SK-N-SH (cell line): ENCODE data around the gene NBEA. TPM values are rescaled to one million over a fixed set of nuclear protein-coding genes. Genes with fewer than 3 reads are reported as not detected.

ENCODE experiments used
- CTCF ChIA-PET: fragments of 300-600, 350-600 bp; formaldehyde crosslinking; extraction: SDS; loops from one replicate; lab custom pipeline; 2021; lab: Yijun Ruan, JAX
- POLR2A ChIA-PET: fragments of 350-600 bp; sonication (Branson Sonifier 250); formaldehyde crosslinking; extraction: SDS; loops from one replicate; lab custom pipeline; 2020; ENCODE audit warnings: antibody characterized with exemption, inconsistent platforms; lab: Yijun Ruan, JAX
- DNase-seq: peaks from one replicate; pipeline ENCODE4 v3.0.0; 2012
- H2AFZ ChIP-seq: fragments of 200-600 bp; sonication (generic); 2 replicates; pipeline ENCODE4 v1.8.1; 2016; ENCODE audit warnings: antibody characterized with exemption, mild to moderate bottlenecking, low read depth
- H3F3A ChIP-seq: fragments of 200-600 bp; sonication (generic); replicated peaks from 2 replicates; pipeline ENCODE3; 2016; ENCODE audit warnings: antibody characterized with exemption, mild to moderate bottlenecking; ENCODE audit not compliant: insufficient read depth
- H3K27ac ChIP-seq, 2 experiments: fragments of 200-500 bp in 1 of 2; fragments of 200-600 bp in 1 of 2; sonication (Bioruptor generic) in 1 of 2; sonication (generic), shearing (Covaris generic) in 1 of 2; 2 replicates each; pipeline versions ENCODE4 v1.5.1 to v1.6.1; 2014 to 2016; ENCODE audit warnings: low read depth in 2 of 2, inconsistent platforms in 1 of 2, low read length in 1 of 2, mild to moderate bottlenecking in 1 of 2, mixed read lengths in 1 of 2
- H3K27me3 ChIP-seq: fragments of 200-600 bp; sonication (generic), shearing (Covaris generic); 2 replicates; pipeline ENCODE4 v1.6.1; 2016; ENCODE audit warnings: mixed run types; ENCODE audit not compliant: insufficient read depth
- H3K36me3 ChIP-seq, 2 experiments: fragments of 200-500 bp in 1 of 2; fragments of 200-600 bp in 1 of 2; sonication (Bioruptor generic) in 1 of 2; sonication (generic) in 1 of 2; replicated peaks in 1 of 2; 2 replicates each; pipeline versions ENCODE3 to v1.5.1; 2014 to 2016; ENCODE audit warnings: low read length in 1 of 2, mild to moderate bottlenecking in 1 of 2; ENCODE audit not compliant: insufficient read depth in 2 of 2, control insufficient read depth in 1 of 2
- H3K4me1 ChIP-seq, 2 experiments: fragments of 200-500 bp in 1 of 2; fragments of 200-600 bp in 1 of 2; sonication (Bioruptor generic) in 1 of 2; sonication (generic), shearing (Covaris generic) in 1 of 2; 2 replicates each; pipeline versions ENCODE4 v1.5.1 to v1.6.1; 2014 to 2016; ENCODE audit warnings: low read depth in 1 of 2, low read length in 1 of 2, mixed run types in 1 of 2; ENCODE audit not compliant: insufficient read depth in 2 of 2, control insufficient read depth in 1 of 2
- H3K4me2 ChIP-seq: fragments of 200-600 bp; sonication (generic), shearing (Covaris generic); 2 replicates; pipeline ENCODE4 v1.6.1; 2017; ENCODE audit warnings: mixed run types
- H3K4me3 ChIP-seq, 2 experiments: fragments of 200-500 bp in 1 of 2; fragments of 200-600 bp in 1 of 2; sonication (Bioruptor generic) in 1 of 2; sonication (generic), shearing (Covaris generic) in 1 of 2; 2 replicates each; pipeline versions ENCODE4 v1.5.1 to v1.8.1; 2014 to 2016; ENCODE audit warnings: low read depth in 2 of 2, inconsistent platforms in 1 of 2, low read length in 1 of 2, mild to moderate bottlenecking in 1 of 2, mixed read lengths in 1 of 2, moderate library complexity in 1 of 2
- H3K79me2 ChIP-seq: fragments of 200-600 bp; sonication (generic); 2 replicates; pipeline ENCODE4 v1.8.1; 2017; ENCODE audit warnings: mild to moderate bottlenecking; ENCODE audit not compliant: insufficient read depth
- H3K9ac ChIP-seq: fragments of 200-600 bp; sonication (generic); 2 replicates; pipeline ENCODE4 v1.6.1; 2017; ENCODE audit warnings: mixed run types
- H3K9me2 ChIP-seq: fragments of 200-600 bp; sonication (generic); 2 replicates; pipeline ENCODE4 v1.6.1; 2017; ENCODE audit warnings: mixed run types
- H3K9me3 ChIP-seq: fragments of 200-600 bp; sonication (generic); 2 replicates; pipeline ENCODE4 v1.6.1; 2017; ENCODE audit warnings: mixed run types, mild to moderate bottlenecking, moderate library complexity
- H4K20me1 ChIP-seq: fragments of 200-600 bp; sonication (generic); 2 replicates; pipeline ENCODE4 v1.6.1; 2017; ENCODE audit warnings: mild to moderate bottlenecking, mixed run types; ENCODE audit not compliant: insufficient read depth
- CHD2 ChIP-seq: fragments of 150-350 bp; IDR thresholded peaks from 2 replicates; pipeline ENCODE4 v1.6.1; 2018; ENCODE audit warnings: low read length; ENCODE audit not compliant: partially characterized antibody
- EZH2phosphoT487 ChIP-seq: fragments of 200-600 bp; sonication (generic); IDR thresholded peaks from 2 replicates; pipeline ENCODE4 v1.6.1; 2017; ENCODE audit warnings: low read depth, mixed run types, mild to moderate bottlenecking, antibody characterized with exemption, moderate library complexity, borderline replicate concordance
- GATA2 ChIP-seq: sonication (generic); formaldehyde crosslinking; IDR thresholded peaks from 2 replicates; pipeline ENCODE4 v1.5.0; 2020; ENCODE audit warnings: mild to moderate bottlenecking, missing genetic modification reagents
- MAX ChIP-seq: IDR thresholded peaks from 2 replicates; pipeline ENCODE4 v1.4.0; 2012; ENCODE audit warnings: low read depth
- MEF2A ChIP-seq: IDR thresholded peaks from 2 replicates; pipeline ENCODE4 v1.4.0; 2012; ENCODE audit warnings: low read depth, borderline replicate concordance
- NRF1 ChIP-seq: IDR thresholded peaks from 2 replicates; pipeline ENCODE4 v1.6.1; 2012; ENCODE audit warnings: low read depth, mild to moderate bottlenecking, low read length
- PBX3 ChIP-seq: IDR thresholded peaks from 2 replicates; pipeline ENCODE4; 2012
- REST ChIP-seq: IDR thresholded peaks from 2 replicates; pipeline ENCODE4 v1.6.1; 2012; ENCODE audit warnings: mild to moderate bottlenecking, low read depth, low read length, moderate library complexity
- RXRA ChIP-seq: IDR thresholded peaks from 2 replicates; pipeline ENCODE4 v1.4.0; 2012; ENCODE audit warnings: low read depth, mild to moderate bottlenecking, borderline replicate concordance
- SMC3 ChIP-seq: IDR thresholded peaks from 2 replicates; pipeline ENCODE4 v1.6.1; 2012; ENCODE audit warnings: low read depth, low read length, improper control_type of control experiment
- TAF1 ChIP-seq: IDR thresholded peaks from 2 replicates; pipeline ENCODE4 v1.6.1; 2012; ENCODE audit warnings: low read depth, mild to moderate bottlenecking, low read length, moderate library complexity, borderline replicate concordance
- TEAD4 ChIP-seq: IDR thresholded peaks from 2 replicates; pipeline ENCODE4 v1.4.0; 2012; ENCODE audit warnings: mild to moderate bottlenecking, borderline replicate concordance; ENCODE audit not compliant: insufficient read depth
- USF1 ChIP-seq: IDR thresholded peaks from 2 replicates; pipeline ENCODE4 v1.4.0; 2012; ENCODE audit warnings: low read depth, borderline replicate concordance
- USF2 ChIP-seq: fragments of 150-350 bp; IDR thresholded peaks from 2 replicates; pipeline ENCODE4 v1.6.1; 2017; ENCODE audit warnings: antibody characterized with exemption, low read length, low read depth, borderline replicate concordance
- ZBTB33 ChIP-seq: IDR thresholded peaks from 2 replicates; pipeline ENCODE4 v1.4.0; 2012; ENCODE audit warnings: low read depth, borderline replicate concordance
- WGBS: methylation state at CpG from one replicate; pipeline ENCODE4 v1.1.6; 2017; ENCODE audit warnings: low lambda C conversion rate; 5-methylcytosine and 5-hydroxymethylcytosine counted together
- polyA plus RNA-seq, 3 experiments: library from polyadenylated mRNA; depleted of rRNA; stranded (reverse); fragments of >200 nt; gene quantifications; 2 replicates each; pipeline ENCODE4 v1.2.3, GENCODE V29; 2012

Gene NBEA
- polyA plus RNA-seq, 1 of the 3 experiments (the other 2 are of a cell fraction) = 12.3 TPM

DNA sequence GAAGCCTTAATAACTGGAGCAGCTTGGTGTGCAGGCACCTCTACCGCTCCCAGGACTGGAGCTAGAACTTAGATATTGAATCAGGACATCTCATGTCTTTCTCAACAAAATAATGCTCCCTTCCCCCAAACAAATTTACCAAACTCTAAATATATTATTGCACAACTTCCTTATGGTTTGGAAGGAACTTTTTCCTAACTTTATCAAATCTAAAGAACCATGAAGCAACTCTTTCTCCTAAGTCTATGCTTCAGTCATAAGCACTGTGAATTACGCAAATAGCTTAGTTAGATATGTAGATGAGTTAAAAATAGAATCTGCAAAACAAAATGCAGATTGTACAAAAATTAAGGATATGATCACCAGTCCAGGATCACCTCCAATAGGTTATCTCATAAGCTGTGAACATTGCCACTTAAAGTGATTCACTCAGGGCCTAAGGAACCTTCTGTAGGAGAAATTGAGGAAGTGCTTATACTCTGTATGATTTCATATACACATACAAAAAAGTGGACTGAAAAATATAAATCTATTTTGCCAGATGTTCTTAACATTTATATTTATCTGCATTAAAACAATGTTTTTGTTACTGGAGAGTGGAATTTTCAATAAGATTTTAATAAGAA, 554.8 kb downstream of the NBEA start:
- H3K27ac ChIP-seq = no peak overlapping the region
- ChIA-PET POLR2A (interaction anchor here (0.6 kb wide), 1 partner anchor 376 kb away, joined by 3 read pairs; no protein-coding TSS in a partner anchor), CTCF (no interaction called here)
- no peak overlapping the region for H2AFZ ChIP-seq
- H4K20me1 ChIP-seq = no peaks in the 10 kb centered on the region
- H3K4me1 ChIP-seq = peaks cover 5 to 24% of the 10 kb centered on the region in 2 experiments; a peak in 3 of 4 replicates
- no peaks in the 10 kb centered on the region for H3K27me3 ChIP-seq
- H3K79me2 ChIP-seq = peaks cover 3% of the 10 kb centered on the region
- no peak for DNase-seq
- WGBS = 98% methylated on average over 2 of the region's 2 CpGs
- H3K4me2 ChIP-seq = no peak overlapping the region
- no peaks in the 10 kb centered on the region for H3K9me3 ChIP-seq
- H3K36me3 ChIP-seq = peaks cover 0 to 4% of the 10 kb centered on the region in 2 experiments
- H3K4me3 ChIP-seq = no peak overlapping the region
- TF ChIP-seq USF2 (no peak), SMC3 (no peak)
- H3K9me2 ChIP-seq = no peaks in the 10 kb centered on the region
- no peaks in the 10 kb centered on the region for H3F3A ChIP-seq
- no peak overlapping the region for H3K9ac ChIP-seq

GRCh38 chr13:35498231-35498630, 556.2 kb downstream of the NBEA start:
- Histone ChIP-seq H3K4me2 (no peak overlapping the region), H3K79me2 (peaks cover 3% of the 10 kb centered on the region), H3K9ac (no peak overlapping the region), H3K27me3 (no peaks in the 10 kb centered on the region), H2AFZ (no peak overlapping the region), H3K9me3 (no peaks in the 10 kb centered on the region), H4K20me1 (no peaks in the 10 kb centered on the region), H3K4me3 (no peak overlapping the region), H3K4me1 (peaks cover 9 to 33% of the 10 kb centered on the region in 2 experiments; a peak in 3 of 4 replicates), H3F3A (no peaks in the 10 kb centered on the region), H3K9me2 (no peaks in the 10 kb centered on the region), H3K36me3 (no peaks in the 10 kb centered on the region), H3K27ac (no peak overlapping the region)
- ChIA-PET CTCF (interaction anchor here (0.6 to 0.9 kb wide), 3 partner anchors 11 to 22 kb away, joined by 4 read pairs; partner anchors contain the start of gene MAB21L1), POLR2A (no interaction called here)
- no peak for DNase-seq
- TF ChIP-seq MEF2A (no peak), NRF1 (no peak), USF2 (no peak), MAX (no peak), CHD2 (no peak), PBX3 (no peak), GATA2 (CRISPR knock-in tag) (no peak), ZBTB33 (no peak), RXRA (no peak), EZH2phosphoT487 (no peak), TAF1 (no peak), REST (no peak), USF1 (no peak), TEAD4 (no peak)
